IPS-11a (cell line): ENCODE measurements around the gene PLSCR5.

Experiments used
- H3K4me3 ChIP-seq: one replicate; pipeline ENCODE4 v1.5.1; 2013; ENCODE audit warnings: low read depth, low read length, control low read depth

The PLSCR5 gene

DNA sequence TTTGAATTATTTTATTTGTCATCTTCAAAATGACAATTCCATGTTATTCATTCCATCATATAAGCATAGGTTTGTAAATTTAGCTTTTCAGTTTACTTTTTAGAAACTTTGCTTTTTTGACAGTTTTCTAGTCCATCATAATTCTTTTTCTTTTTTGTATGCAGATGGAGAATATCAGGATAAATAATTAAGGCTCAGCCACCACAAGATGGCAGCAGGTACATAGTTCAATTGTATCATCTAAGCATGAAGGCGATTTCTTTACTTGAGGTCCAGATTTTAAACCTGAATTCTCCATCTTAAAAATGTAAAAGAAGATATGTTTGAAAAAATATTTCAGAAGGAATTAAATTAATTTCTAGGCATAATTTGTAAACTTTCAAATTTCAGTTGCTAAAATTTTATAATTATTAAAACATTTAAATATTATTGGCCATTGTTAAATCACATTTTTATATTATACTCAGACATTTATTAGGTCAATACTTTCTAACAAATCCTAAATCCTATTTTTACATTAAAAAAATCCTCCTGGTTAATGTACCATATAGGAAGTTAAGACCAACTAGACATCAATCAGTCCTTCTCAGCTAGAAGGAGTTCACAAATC lies 15.1 kb downstream of the PLSCR5 start:
- H3K4me3 ChIP-seq, result no peak overlapping the region

- no peak overlapping the region for H3K4me3 ChIP-seq
Observed at GRCh38 chr3:146585156-146585555, 20.0 kb downstream of the PLSCR5 start.

DNA sequence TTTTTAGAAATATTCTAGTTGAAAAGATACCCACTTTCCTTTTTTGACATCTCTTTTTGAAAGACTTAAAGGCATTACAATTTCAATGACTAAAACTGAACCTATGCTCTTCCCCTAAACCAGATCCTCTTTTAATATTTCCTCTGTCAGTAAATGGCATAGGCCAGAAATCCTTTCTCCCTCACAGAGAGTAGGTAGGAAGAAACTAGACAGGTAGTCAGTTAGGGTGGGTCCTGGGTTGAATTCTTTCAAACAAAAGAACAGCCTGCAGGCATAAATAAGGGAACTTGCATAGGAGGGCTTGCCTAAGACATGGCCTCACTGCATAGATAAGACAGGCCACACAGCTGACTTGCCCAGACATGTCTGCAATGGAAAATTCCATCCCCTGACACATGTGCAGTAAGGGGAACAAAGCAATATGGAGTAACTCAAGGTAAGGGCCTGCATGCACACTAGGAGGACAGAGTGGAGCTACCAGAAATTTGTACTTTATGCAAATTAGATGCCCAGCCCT lies 23.1 kb downstream of the PLSCR5 start:
- no peak overlapping the region for H3K4me3 ChIP-seq

DNA sequence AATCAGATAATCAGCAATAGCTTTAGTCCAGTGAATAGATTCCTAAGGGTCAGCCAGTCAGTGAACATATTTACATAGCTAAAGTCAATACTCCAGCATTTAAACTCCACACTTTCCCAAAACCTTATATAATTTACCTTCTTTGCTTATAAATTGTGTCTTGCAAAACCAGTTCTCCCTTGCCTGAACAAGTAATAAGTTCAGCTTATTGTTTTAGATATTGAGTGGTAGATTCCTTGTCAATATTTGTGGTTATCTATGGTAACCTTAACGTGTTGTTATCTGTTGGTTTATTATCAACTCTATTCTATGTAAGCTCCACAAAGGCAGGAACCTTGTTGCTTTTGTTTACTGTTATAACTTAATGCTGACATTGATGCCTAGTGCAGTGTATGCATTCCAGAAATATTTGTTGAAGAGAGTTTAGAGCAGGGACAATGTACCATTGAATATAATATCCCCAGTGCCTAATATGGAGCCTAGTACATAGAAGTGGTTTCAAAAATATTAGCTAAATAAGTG lies 24.0 kb downstream of the PLSCR5 start:
- no peak overlapping the region for H3K4me3 ChIP-seq

- H3K4me3 ChIP-seq, result no peak overlapping the region
Observed at GRCh38 chr3:146577662-146578061, 27.5 kb downstream of the PLSCR5 start.

DNA sequence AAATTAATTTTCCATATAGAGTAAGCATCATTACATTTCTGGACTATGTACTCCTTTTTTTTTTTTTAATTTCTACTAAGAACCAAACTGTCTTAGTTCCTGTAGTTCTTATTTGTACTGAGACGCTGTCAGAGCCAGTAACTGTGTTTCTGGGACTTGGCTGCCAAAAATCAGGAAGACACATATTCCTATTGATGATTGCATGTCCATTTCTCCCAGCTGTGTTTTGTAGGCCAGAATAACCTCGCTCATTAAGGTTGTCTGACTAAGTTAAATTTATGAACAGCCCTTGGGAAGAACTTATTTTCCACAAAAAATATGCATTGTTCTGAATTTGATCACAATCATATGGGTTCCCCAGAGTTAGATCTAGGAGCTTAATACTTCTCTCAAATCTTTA lies 29.5 kb downstream of the PLSCR5 start:
- no peak overlapping the region for H3K4me3 ChIP-seq

DNA sequence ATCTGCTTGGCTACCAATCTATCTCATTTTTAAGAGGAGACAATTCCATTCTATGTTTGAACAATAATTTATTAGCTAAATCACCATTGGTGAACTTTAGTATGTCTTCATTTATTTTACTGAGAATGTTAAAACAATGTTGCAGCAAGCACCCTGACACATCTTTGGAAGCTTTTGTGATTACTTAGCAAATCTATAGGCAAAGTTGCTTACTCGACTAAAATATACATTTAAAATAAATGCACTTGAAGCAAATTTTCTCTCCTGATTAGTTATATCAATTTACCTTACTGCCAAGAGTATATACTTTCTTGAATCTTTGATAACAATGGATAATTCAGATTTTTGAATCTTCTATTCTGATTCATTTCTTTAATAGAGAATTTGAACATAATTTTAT lies 31.0 kb downstream of the PLSCR5 start:
- no peak overlapping the region for H3K4me3 ChIP-seq

DNA sequence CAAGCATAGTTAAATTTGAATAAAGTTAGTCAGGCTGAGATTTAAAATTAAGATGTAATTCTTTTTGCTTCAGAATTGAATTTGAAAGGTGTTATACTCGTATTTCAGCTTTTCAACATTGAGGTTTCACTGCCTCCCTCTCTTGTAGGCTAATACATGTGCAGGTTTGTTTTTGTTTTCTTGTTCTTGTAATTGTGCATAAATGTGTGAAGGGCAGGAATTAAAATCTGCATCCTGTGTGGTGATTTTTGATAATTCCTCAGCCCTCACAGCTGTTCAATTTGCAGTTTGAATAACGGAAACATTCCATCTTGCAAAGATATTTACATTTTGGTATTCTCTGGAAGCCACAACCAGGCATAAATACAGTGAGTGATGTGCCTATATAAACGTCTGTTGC lies 35.8 kb downstream of the PLSCR5 start:
- H3K4me3 ChIP-seq, result no peak overlapping the region

DNA sequence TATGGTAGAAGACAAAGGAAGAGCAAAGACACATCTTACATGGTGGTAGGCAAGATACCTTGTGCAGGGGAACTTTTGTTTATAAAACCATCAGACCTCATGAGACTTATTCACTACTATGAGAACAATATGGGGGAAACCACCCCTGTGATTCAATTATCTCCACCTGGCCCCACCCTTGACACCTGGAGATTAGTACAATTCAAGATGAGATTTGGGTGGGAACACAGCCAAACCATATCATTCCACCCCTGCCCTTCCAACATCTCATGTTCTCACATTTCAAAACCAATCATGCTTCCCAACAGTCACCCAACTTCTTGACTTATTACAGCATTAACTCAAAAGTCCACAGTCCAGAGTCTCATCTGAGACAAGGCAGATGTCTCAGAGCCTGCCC lies 39.0 kb downstream of the PLSCR5 start:
- H3K4me3 ChIP-seq, result no peak overlapping the region

DNA sequence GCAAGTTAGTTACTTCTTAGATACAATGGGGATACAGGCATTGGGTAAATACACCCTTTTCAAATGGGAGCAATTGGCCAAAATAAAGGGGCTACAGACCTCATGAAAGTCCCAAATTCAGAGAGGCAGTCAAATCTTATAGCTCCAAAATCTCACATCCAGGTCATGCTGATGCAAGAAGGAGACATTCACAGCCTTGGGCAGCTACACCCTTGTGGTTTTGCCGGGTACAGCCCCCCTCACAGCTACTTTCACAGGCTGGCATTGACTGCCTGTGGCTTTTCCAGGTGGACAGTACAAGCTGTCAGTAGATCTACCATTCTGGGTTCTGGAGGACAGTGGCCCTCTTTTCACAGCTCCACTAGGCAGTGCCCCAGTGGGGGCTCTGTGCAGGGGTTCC lies 43.3 kb downstream of the PLSCR5 start:
- H3K4me3 ChIP-seq, result no peak overlapping the region

- H3K4me3 ChIP-seq, result no peak overlapping the region
Observed at GRCh38 chr3:146561463-146561862, 43.7 kb downstream of the PLSCR5 start.

GRCh38 chr3:146560678-146561077 lies 44.5 kb downstream of the PLSCR5 start:
- H3K4me3 ChIP-seq, result no peak overlapping the region

DNA sequence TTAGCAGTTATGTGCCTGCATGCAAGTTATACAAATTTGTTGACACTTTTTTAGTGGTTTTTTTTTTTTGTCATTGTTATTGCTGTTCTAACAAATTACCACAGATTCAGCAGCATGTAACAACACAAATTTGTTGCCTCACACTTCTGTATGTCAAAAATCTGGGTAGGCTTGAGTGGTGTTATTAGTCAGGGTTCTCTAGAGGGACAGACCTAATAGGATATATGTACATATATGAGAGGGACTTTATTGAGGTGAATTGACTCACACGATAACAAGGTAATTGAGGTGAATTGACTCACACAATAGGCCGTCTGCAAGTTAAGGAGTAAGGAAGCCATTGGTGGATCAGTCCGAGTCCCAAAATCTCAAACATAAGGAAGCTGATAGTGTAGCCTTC lies 45.8 kb downstream of the PLSCR5 start:
- no peak overlapping the region for H3K4me3 ChIP-seq

DNA sequence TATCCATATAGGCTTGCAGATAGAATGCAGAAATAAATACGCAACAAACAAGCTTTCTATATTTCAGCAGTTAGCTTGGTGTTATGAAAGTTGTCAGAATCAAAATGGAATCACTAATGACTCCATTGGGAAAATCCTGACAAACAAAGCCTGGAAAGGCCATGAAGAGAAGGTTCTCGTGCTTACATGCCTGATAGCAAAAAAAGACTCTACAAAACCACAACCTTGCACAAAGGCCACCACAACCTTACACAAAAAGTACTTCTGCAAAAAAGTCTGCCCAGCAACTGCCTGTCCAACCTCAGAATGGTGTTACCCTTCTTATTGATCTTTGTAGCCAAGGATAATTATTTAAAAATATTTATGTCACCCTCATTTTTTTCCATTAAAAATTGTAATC lies 46.4 kb downstream of the PLSCR5 start:
- H3K4me3 ChIP-seq, result no peak overlapping the region

DNA sequence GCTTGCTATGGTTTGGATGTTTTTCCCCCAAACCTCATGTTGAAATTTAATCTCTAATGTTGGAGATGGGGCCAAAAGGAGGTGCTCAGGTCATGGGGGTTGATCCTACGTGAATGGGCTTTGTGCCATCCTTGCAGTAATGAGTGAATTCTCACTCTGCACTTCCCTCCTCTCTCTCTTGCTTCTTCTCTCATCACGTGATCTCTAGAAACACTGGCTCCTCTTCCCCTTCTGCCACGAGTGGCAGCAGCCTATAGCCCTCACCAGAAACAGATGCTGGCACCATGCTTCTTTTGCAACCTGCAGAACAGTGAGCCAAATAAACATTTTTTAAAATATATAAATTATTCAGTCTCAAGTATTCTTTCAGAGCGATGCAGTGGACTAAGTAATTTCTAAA lies 47.4 kb downstream of the PLSCR5 start:
- H3K4me3 ChIP-seq, result no peak overlapping the region

DNA sequence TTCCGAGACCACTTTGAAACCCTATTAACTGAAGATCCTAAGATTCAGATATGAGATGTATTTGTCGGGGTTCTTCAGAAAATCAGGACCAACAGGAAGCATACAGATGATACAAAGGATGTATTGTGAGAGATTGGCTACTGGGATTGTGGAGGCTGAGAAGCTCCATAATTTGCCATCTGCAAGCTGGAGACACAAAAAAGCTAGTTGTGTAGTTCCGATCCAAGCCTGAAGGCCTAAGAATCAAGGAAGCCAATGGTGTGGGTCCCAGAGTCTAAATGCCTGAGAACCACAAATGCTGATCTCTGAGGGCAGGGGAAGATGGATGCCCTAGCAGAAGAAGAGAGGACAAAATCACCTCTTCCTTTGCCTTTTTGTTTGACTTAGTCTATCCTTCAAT lies 49.8 kb downstream of the PLSCR5 start:
- no peak overlapping the region for H3K4me3 ChIP-seq

DNA sequence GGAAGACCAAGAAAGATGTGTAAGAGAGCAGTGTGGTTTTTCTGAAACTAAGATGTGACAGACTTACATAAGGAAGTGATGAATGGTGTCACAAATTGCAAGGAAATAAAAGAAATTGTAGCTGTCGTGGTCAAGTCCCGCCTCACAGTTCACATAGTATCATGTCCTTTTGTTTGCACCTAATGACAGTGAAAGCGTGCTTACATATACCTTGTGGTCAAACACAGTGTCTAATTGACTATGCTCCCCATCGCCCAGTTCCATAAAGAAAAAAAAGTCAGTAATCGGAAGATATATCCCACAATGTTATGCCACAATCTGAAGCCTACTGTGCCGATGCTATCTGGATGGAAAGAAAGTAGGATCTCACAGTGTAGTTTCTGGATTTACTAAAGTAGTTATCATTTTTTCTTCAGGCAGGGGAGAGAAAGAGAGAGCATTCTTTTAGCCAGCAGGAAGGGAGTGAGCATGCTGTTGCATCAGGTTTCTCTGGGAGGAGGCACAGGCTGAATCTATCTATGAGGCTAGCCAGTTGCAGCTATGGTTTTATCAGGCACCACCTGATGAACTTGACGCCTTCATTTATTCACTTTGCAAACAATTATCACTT lies 50.9 kb downstream of the PLSCR5 start:
- H3K4me3 ChIP-seq, result no peak overlapping the region

GRCh38 chr3:146550743-146551510 lies 54.2 kb downstream of the PLSCR5 start:
- no peak overlapping the region for H3K4me3 ChIP-seq

GRCh38 chr3:146550070-146550615 lies 55.0 kb downstream of the PLSCR5 start:
- no peak overlapping the region for H3K4me3 ChIP-seq

- no peak overlapping the region for H3K4me3 ChIP-seq
Observed at GRCh38 chr3:146547235-146547835, 57.8 kb downstream of the PLSCR5 start.

- no peak overlapping the region for H3K4me3 ChIP-seq
Observed at GRCh38 chr3:146546366-146546965, 58.7 kb downstream of the PLSCR5 start.
